ENCODE data around the gene CCDC112. TPM values are rescaled to one million over a fixed set of nuclear protein-coding genes. Genes with fewer than 3 reads are reported as not detected.

The CCDC112 gene
- total RNA-seq, 4 donors from 2014 or later: 3.7 to 5.7 (median 4.9) TPM

DNA sequence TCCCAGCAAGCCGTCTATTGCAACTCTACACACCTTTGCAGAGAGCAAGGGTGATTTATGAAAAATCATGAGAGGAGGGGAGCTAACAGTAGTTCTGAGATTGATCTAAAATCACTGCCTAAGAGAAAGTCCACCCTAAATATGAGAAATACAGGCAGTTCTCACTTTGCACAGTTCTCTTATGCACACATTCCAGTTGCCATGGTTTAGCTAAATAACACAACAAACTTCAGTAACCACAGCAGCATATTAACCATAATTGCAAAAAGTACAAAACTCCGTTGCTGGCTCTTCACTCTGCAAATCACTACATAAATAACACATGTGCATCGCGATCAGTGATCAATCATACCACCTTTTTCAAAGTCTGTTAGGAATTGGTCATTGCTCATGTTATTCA is 64.9 kb downstream of the CCDC112 start:
- H3K4me3 ChIP-seq (ENCODE audit: low read depth, poor library complexity, severe bottlenecking): no peak overlapping the region
- DNase-seq (ENCODE audit: low spot score in 2 of 2): no peak
- intact Hi-C loops (cut with DNase I; ENCODE audit: low total_unique reads): no loop called here
- TF ChIP-seq, protein P1, sequence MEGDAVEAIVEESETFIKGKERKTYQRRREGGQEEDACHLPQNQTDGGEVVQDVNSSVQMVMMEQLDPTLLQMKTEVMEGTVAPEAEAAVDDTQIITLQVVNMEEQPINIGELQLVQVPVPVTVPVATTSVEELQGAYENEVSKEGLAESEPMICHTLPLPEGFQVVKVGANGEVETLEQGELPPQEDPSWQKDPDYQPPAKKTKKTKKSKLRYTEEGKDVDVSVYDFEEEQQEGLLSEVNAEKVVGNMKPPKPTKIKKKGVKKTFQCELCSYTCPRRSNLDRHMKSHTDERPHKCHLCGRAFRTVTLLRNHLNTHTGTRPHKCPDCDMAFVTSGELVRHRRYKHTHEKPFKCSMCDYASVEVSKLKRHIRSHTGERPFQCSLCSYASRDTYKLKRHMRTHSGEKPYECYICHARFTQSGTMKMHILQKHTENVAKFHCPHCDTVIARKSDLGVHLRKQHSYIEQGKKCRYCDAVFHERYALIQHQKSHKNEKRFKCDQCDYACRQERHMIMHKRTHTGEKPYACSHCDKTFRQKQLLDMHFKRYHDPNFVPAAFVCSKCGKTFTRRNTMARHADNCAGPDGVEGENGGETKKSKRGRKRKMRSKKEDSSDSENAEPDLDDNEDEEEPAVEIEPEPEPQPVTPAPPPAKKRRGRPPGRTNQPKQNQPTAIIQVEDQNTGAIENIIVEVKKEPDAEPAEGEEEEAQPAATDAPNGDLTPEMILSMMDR (IDR thresholded peaks at IDR 0.05): no peak
- TF ChIP-seq POLR2A (IDR thresholded peaks at IDR 0.05): no peak
- WGBS, 2 donors: 74 to 82% methylated on average over 4 of the region's 4 CpGs

- intact Hi-C loops (cut with DNase I; ENCODE audit: low total_unique reads): no loop called here
- no peak for TF ChIP-seq POLR2A (IDR thresholded peaks at IDR 0.05)
- TF ChIP-seq, protein P1 (IDR thresholded peaks at IDR 0.05): no peak
- no peak for DNase-seq (ENCODE audit: low spot score in 2 of 2)
- 89 to 91% methylated on average over 1 of the region's 1 CpG for WGBS, 2 donors
- H3K4me3 ChIP-seq (ENCODE audit: low read depth, poor library complexity, severe bottlenecking): no peak overlapping the region
Observed at GRCh38 chr5:115229606-115230005, 66.8 kb downstream of the CCDC112 start.

GRCh38 chr5:115227281-115227680 is 69.2 kb downstream of the CCDC112 start:
- no peak for TF ChIP-seq POLR2A (IDR thresholded peaks at IDR 0.05)
- TF ChIP-seq, protein P1 (IDR thresholded peaks at IDR 0.05): no peak
- no peak overlapping the region for H3K4me3 ChIP-seq (ENCODE audit: low read depth, poor library complexity, severe bottlenecking)
- DNase-seq (ENCODE audit: low spot score in 2 of 2): no peak
- intact Hi-C loops (cut with DNase I; ENCODE audit: low total_unique reads): no loop called here
- 100% methylated on average over 1 of the region's 1 CpG for WGBS, 2 donors

Other genes with a start within 250 kb of the CCDC112 start
- 1 to 10 TPM in 3 of 4 donors, under 1 TPM in 1; 0.72 to 1.9 (median 1.5) TPM for gene TRIM36, start 126.7 kb downstream of the CCDC112 start, total RNA-seq
- gene PGGT1B, start 33.8 kb downstream of the CCDC112 start, total RNA-seq: 10 to 100 TPM in 3 of 4 donors, 1 to 10 TPM in 1; 8.7 to 16.5 (median 14.8) TPM
- gene FEM1C, start 248.1 kb upstream of the CCDC112 start, total RNA-seq: 10 to 100 TPM; 11.3 to 16.6 (median 14.3) TPM

Data from lower leg skin (tissue), 4 donors.